GM10248 (cell line): ENCODE results near the gene KRIT1.

ENCODE experiments used
- CTCF ChIA-PET: fragments of 300-600 bp; sonication (Branson Sonifier 250); formaldehyde crosslinking; extraction: SDS; loops from one replicate; lab custom pipeline; 2021; ENCODE audit warnings: antibody characterized with exemption; lab: Yijun Ruan, JAX
- POLR2A ChIA-PET: fragments of 350-650 bp; sonication (Branson Sonifier 250); formaldehyde crosslinking; extraction: SDS; loops from one replicate; lab custom pipeline; 2020; ENCODE audit warnings: antibody characterized with exemption; lab: Yijun Ruan, JAX
- DNase-seq: peaks from one replicate; pipeline ENCODE4 v3.0.0; 2012; ENCODE audit errors: extremely low spot score
- TF ChIP-seq, protein P1 (sequence below): IDR thresholded peaks from 2 replicates; pipeline ENCODE4 v1.5.1; 2012; ENCODE audit warnings: mild to moderate bottlenecking, low read depth; ENCODE audit errors: extremely low read depth, missing control alignments, control extremely low read depth

The KRIT1 gene

DNA sequence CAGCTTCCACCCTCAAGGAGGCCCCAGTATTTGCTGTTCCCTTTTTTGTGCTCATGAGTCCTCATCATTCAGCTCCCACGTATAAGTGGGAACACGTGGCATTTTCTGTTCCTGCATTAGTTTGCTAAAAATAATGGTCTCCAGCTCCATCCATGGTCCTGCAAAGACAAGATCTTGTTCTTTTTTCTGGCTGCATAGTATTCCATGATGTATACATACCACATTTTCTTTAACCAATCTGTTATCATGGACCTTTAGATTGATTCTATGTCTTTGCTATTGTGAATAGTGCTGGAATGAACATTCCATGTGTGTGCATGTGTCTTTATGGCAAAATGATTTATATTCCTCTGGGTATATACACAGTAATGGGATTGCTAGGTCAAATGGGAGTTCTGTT lies 17.0 kb downstream of the KRIT1 start:
- DNase-seq, result no peak
- ChIA-PET CTCF (interaction anchor here (1.2 to 1.7 kb wide), 2 partner anchors 10 to 17 kb away, joined by 3 to 6 read pairs; partner anchors contain the start of genes ANKIB1 and KRIT1), POLR2A (no interaction called here)
- TF ChIP-seq, protein P1, sequence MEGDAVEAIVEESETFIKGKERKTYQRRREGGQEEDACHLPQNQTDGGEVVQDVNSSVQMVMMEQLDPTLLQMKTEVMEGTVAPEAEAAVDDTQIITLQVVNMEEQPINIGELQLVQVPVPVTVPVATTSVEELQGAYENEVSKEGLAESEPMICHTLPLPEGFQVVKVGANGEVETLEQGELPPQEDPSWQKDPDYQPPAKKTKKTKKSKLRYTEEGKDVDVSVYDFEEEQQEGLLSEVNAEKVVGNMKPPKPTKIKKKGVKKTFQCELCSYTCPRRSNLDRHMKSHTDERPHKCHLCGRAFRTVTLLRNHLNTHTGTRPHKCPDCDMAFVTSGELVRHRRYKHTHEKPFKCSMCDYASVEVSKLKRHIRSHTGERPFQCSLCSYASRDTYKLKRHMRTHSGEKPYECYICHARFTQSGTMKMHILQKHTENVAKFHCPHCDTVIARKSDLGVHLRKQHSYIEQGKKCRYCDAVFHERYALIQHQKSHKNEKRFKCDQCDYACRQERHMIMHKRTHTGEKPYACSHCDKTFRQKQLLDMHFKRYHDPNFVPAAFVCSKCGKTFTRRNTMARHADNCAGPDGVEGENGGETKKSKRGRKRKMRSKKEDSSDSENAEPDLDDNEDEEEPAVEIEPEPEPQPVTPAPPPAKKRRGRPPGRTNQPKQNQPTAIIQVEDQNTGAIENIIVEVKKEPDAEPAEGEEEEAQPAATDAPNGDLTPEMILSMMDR, result no peak

DNA sequence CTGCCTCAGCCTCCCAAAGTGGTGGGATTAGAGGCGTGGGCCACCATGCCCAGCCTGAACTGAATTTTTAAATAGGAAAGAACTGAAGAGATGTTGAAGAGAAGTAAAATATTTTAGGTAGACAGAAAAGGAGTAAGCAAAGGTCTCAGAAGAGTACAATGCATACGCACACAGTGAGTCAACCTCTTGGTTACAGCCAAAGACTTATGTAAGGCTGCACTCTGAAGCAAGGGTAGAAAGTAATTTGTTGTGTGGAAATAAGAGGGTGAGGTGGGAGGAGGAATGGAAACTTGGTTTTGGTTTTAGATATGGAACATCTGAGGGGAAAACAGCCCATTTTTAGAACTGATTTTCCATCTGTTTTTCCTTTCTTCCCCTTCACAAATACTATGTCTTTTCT lies 17.6 kb downstream of the KRIT1 start:
- DNase-seq, result no peak
- TF ChIP-seq, protein P1, result no peak
- CTCF ChIA-PET, result no interaction called here
- POLR2A ChIA-PET, result no interaction called here

DNA sequence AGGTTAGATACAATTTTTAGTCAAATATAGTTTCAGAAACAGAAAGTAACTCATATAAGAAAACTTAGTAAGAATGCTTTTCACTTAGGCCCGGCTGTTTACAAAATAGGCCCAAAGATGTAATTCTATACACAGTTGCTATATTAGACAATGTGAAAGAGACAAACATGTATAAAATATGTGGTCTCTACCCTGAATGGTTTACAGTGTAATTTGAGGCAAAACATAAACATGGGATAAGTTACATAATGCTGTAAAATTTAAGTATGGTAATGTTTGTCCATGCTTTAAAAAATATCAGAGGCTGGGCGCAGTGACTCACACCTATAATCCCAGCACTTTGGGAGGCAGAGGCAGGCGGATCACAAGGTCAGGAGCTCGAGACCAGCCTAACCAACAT lies 18.7 kb downstream of the KRIT1 start:
- DNase-seq, result no peak
- TF ChIP-seq, protein P1, result no peak
- ChIA-PET CTCF (no interaction called here), POLR2A (no interaction called here)

DNA sequence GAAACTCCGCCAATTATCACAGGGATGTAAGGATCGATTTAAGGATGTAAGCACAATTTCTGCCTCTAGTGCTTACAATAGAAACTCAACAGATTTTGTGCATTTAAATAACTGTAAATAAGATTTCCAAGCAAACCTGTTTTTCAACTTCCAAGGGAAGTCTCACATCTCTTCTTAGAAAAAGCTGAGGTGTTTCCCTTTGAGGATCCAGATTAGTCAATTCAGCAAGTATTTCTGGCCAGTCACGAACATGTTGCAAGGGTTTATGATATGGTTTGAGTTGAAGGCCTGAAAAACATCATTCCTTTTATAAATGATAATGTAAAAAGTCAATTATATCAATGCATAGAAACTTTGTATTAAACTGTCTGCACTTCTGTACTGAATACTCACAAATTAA lies 23.9 kb downstream of the KRIT1 start:
- no peak for DNase-seq
- TF ChIP-seq, protein P1, result no peak
- ChIA-PET CTCF (interaction anchor here (1.0 to 1.8 kb wide), 3 partner anchors 9 to 203 kb away, joined by 3 to 5 read pairs (median 3); no protein-coding TSS in a partner anchor), POLR2A (no interaction called here)

DNA sequence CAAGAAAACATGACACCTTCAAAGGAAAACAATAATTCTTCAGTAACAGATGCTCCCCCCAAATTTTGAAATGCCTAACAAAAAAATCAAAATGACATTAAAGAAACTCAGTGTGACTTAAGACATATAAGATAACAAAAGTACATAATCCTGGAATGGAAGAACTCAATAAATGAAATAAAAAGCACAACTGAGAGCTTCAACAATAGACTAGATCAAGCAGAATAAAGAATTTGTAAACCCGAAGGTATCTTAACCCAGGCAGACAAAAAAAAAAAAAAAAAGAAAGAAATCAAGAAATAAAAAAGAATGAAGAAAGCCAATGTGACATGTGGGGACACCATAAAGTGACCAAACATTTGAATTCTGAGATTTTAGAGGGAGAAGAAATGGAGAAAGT lies 39.0 kb downstream of the KRIT1 start:
- TF ChIP-seq, protein P1, result no peak
- DNase-seq, result no peak
- ChIA-PET POLR2A (no interaction called here), CTCF (interaction anchor here (1.2 kb wide), 1 partner anchor 9 kb away, joined by 3 read pairs; no protein-coding TSS in a partner anchor)

DNA sequence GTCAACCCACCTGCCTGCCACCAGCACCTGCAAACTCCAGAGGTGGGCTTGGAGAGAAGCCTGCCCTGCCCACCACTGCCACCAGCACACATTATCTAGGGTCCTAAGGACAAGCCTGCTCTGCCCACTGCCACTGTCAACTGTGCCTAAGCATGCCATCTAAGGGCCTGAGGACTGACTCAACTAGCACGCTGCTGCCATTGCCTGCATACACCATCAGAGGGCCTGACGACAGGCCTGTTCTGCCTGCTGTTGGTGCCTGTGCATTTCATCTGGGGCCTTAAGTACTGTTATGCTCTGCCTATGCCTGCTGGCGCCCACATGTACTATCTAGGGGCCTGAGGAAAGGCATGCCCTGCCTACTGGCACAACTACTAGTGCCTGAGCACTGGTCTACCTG lies 39.7 kb downstream of the KRIT1 start:
- CTCF ChIA-PET, result interaction anchor here (1.2 kb wide), 1 partner anchor 10 kb away, joined by 3 read pairs; no protein-coding TSS in a partner anchor
- TF ChIP-seq, protein P1, result no peak
- DNase-seq, result no peak
- POLR2A ChIA-PET, result no interaction called here
